OCI-LY3 (cell line): Measurements from ENCODE around the gene ASB1.
A peak's percentile ranks its signal among the peaks of the same experiment; 100 is the strongest.

Experiments
- CTCF ChIP-seq: fragments of 200-600, 300-600 bp; sonication (generic); IDR thresholded peaks from 2 replicates; pipeline ENCODE4 v1.5.1; 2014; ENCODE audit warnings: antibody characterized with exemption, low read length, low read depth
- EZH2phosphoT487 ChIP-seq: fragments of 200-600 bp; shearing (Covaris generic); IDR thresholded peaks from 2 replicates; pipeline ENCODE4 v1.6.1; 2018; ENCODE audit warnings: antibody characterized with exemption, mixed run types, low read depth

- TF ChIP-seq CTCF: peak; percentile 53
- no peak for TF ChIP-seq EZH2phosphoT487
Measured at GRCh38 chr2:238462782-238463396, 36.2 kb downstream of the ASB1 start.
